Activated B cell treated with CpG ODN at 0.5 μM for 24 hours (primary cell): ENCODE results near the gene DNAJC13. TPM values are rescaled to one million over a fixed set of nuclear protein-coding genes. Genes with fewer than 3 reads are reported as not detected.
"Not testable (repeated sequence)": the region's sequence is repeated elsewhere in the genome, so short reads cannot be mapped to it uniquely, and the experiment has no call there.

ENCODE experiments used
- ATAC-seq: fragments of 200-7000 bp; cut with Tn5 transposase; one replicate; pipeline ENCODE4 v1.10.0; 2021; ENCODE audit warnings: low read depth, mild to moderate bottlenecking, moderate library complexity
- CTCF ChIA-PET: fragments of 350-600 bp; sonication (Branson Sonifier 250); formaldehyde crosslinking; loops from one replicate; lab custom pipeline; 2021; ENCODE audit warnings: antibody characterized with exemption; lab: Charles Lee
- POLR2A ChIA-PET: fragments of 350-600 bp; sonication (Branson Sonifier 250); formaldehyde crosslinking; loops from one replicate; lab custom pipeline; 2021; ENCODE audit warnings: antibody characterized with exemption; lab: Charles Lee
- DNase-seq: peaks from one replicate; pipeline ENCODE4 v3.0.0; 2022
- H3K27ac Mint-ChIP-seq: one replicate; pipeline ENCODE4 v1.8.0; 2020; ENCODE audit warnings: mixed read lengths
- H3K27me3 Mint-ChIP-seq: one replicate; pipeline ENCODE4 v1.8.0; 2021; ENCODE audit warnings: mixed read lengths
- H3K36me3 Mint-ChIP-seq: one replicate; pipeline ENCODE4 v1.8.0; 2021; ENCODE audit warnings: low read depth, mixed read lengths
- H3K4me1 Mint-ChIP-seq: one replicate; pipeline ENCODE4 v1.8.0; 2021; ENCODE audit warnings: mixed read lengths
- H3K4me3 Mint-ChIP-seq: one replicate; pipeline ENCODE4 v1.8.0; 2020; ENCODE audit warnings: mild to moderate bottlenecking, mixed read lengths
- H3K9me3 Mint-ChIP-seq: one replicate; pipeline ENCODE4 v1.8.0; 2020; ENCODE audit warnings: mixed read lengths
- intact Hi-C: fragments of 100-400 bp; cut with micrococcal nuclease; formaldehyde crosslinking; loops from one replicate; pipeline ENCODE4 v1.15.1; 2024
- total RNA-seq: library from RNA; stranded (reverse); gene quantifications from 2 replicates; pipeline ENCODE4 v1.2.3, GENCODE V29; 2022
- TF ChIP-seq, protein P1 (sequence below): fragments of 200-600 bp; IDR thresholded peaks from one replicate; pipeline ENCODE4 v1.8.0; 2022; ENCODE audit warnings: antibody characterized with exemption, mild to moderate bottlenecking

Gene DNAJC13
- total RNA-seq, 1 donor from 2014 or later = 39.8 TPM

DNA sequence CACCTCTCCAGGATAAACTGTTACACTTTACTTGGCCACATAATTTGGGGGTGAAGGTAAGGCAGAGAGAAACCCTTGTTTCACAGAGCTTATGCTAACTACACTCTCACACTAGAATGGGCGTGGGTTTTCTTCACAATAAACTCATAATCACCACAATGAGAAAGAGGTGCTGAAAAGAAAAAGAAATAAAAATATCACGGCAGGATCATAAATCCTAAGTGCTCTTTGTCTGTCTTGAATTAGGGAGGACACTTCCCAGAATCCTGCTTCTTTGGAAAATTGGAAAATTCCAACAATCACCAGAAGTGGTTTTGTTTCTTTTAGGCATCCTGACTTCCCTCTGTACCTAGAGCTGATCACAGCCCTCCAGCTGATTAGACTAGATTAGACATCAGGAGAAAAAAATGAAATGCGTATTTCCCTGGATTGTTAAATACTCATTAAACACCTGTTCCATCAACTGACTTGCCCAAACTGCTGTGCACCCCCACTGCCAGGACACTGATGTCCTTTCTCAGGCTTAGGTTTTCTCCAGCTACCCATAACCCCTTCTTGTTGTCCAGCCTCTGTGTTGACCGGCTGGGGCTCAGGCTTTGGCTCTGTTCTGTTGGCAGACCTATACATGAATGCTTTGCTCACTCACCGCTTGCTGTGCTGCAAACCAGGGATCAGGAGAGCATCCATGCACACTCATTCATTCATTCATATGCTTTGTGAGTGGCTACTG, 138.2 kb downstream of the DNAJC13 start:
- POLR2A ChIA-PET = no interaction called here
- no peak overlapping the region for H3K27ac Mint-ChIP-seq
- DNase-seq (no peak), ATAC-seq (no peak)
- peaks cover 16% of the 10 kb centered on the region for H3K36me3 Mint-ChIP-seq
- no peaks in the 10 kb centered on the region for H3K27me3 Mint-ChIP-seq
- H3K9me3 Mint-ChIP-seq = no peaks in the 10 kb centered on the region
- H3K4me1 Mint-ChIP-seq = peaks cover 6% of the 10 kb centered on the region
- intact Hi-C loops = no loop called here
- CTCF ChIA-PET = no interaction called here
- TF ChIP-seq, protein P1, sequence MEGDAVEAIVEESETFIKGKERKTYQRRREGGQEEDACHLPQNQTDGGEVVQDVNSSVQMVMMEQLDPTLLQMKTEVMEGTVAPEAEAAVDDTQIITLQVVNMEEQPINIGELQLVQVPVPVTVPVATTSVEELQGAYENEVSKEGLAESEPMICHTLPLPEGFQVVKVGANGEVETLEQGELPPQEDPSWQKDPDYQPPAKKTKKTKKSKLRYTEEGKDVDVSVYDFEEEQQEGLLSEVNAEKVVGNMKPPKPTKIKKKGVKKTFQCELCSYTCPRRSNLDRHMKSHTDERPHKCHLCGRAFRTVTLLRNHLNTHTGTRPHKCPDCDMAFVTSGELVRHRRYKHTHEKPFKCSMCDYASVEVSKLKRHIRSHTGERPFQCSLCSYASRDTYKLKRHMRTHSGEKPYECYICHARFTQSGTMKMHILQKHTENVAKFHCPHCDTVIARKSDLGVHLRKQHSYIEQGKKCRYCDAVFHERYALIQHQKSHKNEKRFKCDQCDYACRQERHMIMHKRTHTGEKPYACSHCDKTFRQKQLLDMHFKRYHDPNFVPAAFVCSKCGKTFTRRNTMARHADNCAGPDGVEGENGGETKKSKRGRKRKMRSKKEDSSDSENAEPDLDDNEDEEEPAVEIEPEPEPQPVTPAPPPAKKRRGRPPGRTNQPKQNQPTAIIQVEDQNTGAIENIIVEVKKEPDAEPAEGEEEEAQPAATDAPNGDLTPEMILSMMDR = no peak
- H3K4me3 Mint-ChIP-seq = no peak overlapping the region

DNA sequence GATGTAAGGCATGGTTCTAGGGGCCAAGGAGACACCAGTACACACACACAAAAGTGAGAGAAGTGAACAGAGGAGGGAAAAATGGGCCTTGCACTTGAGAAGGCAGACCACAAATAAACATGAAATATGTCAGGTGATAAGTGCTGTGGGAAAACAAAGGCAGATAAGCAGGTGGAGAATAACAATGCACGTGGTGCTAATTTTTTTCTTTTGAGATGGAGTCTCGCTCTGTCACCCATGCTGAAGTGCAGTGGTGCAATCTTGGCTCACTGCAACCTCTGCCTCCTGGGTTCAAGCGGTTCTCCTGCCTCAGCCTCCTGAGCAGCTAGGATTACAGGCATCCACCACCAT, 138.7 kb downstream of the DNAJC13 start:
- peaks cover 20% of the 10 kb centered on the region for H3K36me3 Mint-ChIP-seq
- CTCF ChIA-PET, H3K9me3 Mint-ChIP-seq, DNase-seq, H3K4me3 Mint-ChIP-seq, POLR2A ChIA-PET, intact Hi-C loops, H3K4me1 Mint-ChIP-seq, H3K27ac Mint-ChIP-seq, H3K27me3 Mint-ChIP-seq, ATAC-seq: not testable (repeated sequence)

DNA sequence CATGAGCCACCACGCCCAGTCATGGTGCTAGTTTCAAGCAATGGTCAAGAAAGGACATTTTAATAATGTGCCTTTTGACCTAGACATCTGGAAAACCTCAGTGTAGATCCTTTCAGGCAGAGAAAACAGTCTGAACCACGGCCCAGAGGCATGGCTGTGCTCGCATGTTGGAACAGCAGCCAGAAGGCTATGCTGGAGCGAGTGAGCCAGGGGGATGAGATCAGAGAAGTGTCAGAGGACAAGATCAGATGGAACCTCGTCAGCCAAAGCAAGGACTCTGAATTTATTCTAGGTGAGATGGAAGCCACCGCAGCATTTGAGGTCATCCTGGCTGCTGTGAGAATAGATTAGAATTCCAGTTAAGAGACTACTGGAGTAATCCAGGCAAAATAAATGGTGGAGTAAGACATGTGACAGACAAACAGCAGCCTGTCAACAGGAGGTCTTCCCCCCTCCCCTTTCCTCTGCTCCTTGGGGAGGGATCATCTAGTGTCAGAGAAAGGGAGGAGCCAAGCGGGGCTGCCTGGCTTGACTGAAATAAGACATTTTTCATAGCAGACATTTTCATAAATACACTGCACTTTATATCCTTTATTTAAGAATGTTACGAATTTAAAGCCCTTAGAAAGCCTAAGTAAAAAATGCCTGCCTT, 139.3 kb downstream of the DNAJC13 start:
- Mint-ChIP-seq H3K27me3 (no peaks in the 10 kb centered on the region), H3K36me3 (peaks cover 20% of the 10 kb centered on the region), H3K4me3 (no peak overlapping the region), H3K27ac (no peak overlapping the region), H3K4me1 (no peaks in the 10 kb centered on the region), H3K9me3 (peaks cover under 1% of the 10 kb centered on the region)
- ChIA-PET CTCF (no interaction called here), POLR2A (no interaction called here)
- DNase-seq (no peak), ATAC-seq (no peak)
- TF ChIP-seq, protein P1 = no peak
- intact Hi-C loops = no loop called here

DNA sequence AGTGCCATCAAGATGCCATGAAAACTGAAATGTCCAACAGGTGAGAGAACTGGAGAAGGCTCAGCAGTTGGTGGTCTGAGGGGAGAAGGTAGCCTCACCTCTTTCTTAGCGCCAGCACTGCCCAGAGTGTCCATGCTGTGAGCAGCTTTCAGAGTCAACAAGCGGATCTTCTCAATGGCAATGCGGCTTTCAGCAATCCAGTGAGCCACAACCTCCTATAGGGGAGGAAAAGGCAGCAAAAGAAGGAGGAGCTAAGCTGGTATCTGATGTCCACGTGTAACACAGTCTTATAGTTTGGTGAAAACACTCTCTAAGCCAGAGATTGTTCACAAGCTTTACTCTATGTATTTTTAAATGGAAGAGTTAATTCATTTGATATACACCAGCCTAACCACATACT, 143.7 kb downstream of the DNAJC13 start:
- DNase-seq = no peak
- Mint-ChIP-seq H3K9me3 (peaks cover 2% of the 10 kb centered on the region), H3K4me1 (peaks cover 13% of the 10 kb centered on the region), H3K27me3 (no peaks in the 10 kb centered on the region), H3K27ac (no peak overlapping the region), H3K4me3 (no peak overlapping the region), H3K36me3 (peaks cover 32% of the 10 kb centered on the region)
- no peak for ATAC-seq
- CTCF ChIA-PET = no interaction called here
- TF ChIP-seq, protein P1 = no peak
- POLR2A ChIA-PET = no interaction called here
- intact Hi-C loops = no loop called here

DNA sequence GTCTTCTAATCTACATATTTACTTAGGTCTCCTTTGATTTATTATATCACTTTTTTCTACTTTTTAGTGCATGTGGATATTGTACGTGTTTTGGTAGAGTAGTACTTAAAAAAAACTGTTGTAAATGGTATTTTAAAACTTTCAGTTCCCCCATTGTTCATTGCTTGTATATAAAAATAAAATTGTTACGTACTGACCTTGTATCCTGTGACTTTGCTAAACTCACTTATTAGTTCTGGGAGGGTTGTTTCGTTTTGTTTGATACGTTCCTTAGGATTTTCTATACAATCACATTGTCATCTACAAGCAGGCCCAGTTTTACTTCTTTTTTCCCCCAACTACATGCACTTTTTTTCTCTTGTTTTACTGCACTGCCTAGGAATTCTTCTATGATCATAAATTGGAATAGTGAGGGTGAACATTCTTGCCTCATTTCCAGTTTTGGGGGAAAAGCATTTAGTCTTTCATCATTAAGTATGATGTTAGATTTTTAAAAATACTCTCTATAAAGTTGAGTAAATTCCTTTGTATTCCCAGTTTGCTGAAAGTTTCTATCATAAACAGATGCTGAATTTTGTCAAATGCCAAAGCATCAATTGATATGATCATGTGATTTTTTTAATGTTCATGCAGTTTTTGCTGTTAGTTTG, 146.2 kb downstream of the DNAJC13 start:
- Mint-ChIP-seq H3K4me3 (no peak overlapping the region), H3K4me1 (peaks cover 13% of the 10 kb centered on the region), H3K27ac (no peak overlapping the region), H3K36me3 (peaks cover 23% of the 10 kb centered on the region), H3K9me3 (peaks cover 2% of the 10 kb centered on the region), H3K27me3 (no peaks in the 10 kb centered on the region)
- ATAC-seq (no peak), DNase-seq (no peak)
- ChIA-PET POLR2A (no interaction called here), CTCF (no interaction called here)
- TF ChIP-seq, protein P1 = no peak
- intact Hi-C loops = no loop called here
